ENCODE measurements around the gene MYH9.

DNA sequence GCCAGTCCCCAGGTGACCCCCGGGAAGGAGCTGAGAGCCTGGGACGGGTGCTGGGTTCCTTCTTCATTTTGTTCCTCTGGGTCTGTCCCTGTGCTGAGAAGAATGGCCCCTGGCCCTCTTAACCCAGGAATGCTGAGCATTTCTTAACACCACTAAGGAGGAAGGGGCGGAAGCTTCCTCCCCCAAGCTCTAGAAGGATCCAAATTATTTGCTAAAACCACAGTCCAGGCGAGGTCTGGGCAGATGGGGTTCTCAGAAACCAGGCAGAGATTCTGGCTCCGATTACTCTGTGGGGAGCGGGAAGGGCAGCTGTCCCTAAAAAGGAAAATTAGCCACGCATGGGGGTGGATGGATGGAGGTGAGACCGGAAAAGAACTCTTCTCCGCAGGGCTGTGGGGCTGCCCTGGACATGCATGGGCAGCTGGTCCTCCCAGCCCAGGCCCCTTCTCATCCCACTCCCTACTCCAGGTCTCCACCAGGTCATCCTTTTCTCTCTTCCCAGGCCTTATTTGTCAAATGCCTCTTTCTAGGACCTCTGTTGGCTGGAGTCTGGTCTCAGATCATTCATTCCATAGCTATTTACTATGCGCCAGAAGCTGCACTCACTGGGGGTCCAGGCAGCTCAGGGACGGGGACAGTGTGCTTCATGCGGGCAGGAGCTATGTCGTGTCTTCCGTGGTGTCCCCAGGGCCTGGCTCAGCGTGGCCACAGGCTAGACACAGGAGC is 45.0 kb upstream of the MYH9 start:
- TF ChIP-seq, protein P1, sequence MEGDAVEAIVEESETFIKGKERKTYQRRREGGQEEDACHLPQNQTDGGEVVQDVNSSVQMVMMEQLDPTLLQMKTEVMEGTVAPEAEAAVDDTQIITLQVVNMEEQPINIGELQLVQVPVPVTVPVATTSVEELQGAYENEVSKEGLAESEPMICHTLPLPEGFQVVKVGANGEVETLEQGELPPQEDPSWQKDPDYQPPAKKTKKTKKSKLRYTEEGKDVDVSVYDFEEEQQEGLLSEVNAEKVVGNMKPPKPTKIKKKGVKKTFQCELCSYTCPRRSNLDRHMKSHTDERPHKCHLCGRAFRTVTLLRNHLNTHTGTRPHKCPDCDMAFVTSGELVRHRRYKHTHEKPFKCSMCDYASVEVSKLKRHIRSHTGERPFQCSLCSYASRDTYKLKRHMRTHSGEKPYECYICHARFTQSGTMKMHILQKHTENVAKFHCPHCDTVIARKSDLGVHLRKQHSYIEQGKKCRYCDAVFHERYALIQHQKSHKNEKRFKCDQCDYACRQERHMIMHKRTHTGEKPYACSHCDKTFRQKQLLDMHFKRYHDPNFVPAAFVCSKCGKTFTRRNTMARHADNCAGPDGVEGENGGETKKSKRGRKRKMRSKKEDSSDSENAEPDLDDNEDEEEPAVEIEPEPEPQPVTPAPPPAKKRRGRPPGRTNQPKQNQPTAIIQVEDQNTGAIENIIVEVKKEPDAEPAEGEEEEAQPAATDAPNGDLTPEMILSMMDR (IDR thresholded peaks at IDR 0.05) = no peak
- TF ChIP-seq POLR2A (IDR thresholded peaks at IDR 0.05) = no peak

Data from esophagus squamous epithelium (tissue), 4 donors.